Activated gamma-delta T cell treated with Interleukin-2 at 50 U/mL for 16 hours (primary cell): ENCODE data around the gene DYNLL2.
"Not testable (repeated sequence)": the region's sequence is repeated elsewhere in the genome, so short reads cannot be mapped to it uniquely, and the experiment has no call there.

ENCODE experiments used
- DNase-seq: peaks from one replicate; pipeline ENCODE4 v3.0.0-alpha.2; 2020

Gene DYNLL2

GRCh38 chr17:58073266-58073665, 10.0 kb upstream of the DYNLL2 start:
- not testable (repeated sequence) for DNase-seq

GRCh38 chr17:58074406-58074805, 8.8 kb upstream of the DYNLL2 start:
- DNase-seq = not testable (repeated sequence)

GRCh38 chr17:58079300-58080033, 3.8 kb upstream of the DYNLL2 start:
- DNase-seq = no peak

GRCh38 chr17:58081646-58082340, 1.4 kb upstream of the DYNLL2 start:
- no peak for DNase-seq

- DNase-seq = no peak
Observed at GRCh38 chr17:58082341-58082869, 814 bp upstream of the DYNLL2 start.

DNA sequence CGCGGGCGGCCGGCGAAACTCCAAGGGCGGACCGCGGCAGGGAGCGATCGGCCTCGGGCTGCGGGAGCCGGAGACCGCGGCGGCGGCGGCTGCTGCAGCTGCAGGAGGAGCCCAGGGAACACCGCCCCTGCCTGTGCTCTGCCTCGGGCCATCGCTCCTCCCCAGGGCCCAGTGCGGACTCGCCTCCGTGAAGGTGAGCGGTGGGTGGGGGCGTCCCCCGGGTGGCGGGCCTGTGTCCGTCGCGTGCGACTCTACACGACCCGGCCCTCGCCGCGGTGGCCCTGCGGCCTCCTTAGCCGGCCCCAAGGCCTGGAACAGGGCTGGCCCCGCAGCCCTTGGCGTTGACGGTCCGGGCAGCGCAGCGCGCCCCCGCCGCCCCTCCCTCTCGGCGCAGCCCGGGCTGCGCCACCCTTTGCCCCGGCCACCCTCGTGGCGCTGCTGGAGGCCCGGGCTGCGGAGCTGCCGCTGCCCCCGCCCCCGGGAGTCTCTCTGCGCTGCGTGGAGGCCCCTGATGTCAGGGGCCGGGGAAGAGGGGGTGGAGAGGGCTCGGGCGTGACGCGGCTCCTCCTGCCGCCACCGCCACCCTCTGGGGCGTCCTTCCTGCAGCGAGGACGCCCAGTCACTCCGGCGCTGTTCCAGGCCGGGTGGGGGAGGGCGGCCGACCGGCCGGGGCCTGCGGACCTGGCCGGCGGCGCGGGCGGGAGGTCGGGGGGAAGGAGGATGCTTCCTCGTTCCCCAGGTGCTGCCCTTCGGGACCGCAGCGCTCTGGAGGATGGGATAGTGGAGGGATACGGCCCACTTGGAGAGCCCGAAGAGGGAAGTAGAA, 485 bp downstream of the DYNLL2 start:
- DNase-seq = peak; percentile 68

- DNase-seq = peak; percentile 42
Observed at GRCh38 chr17:58084317-58084981, 1.2 kb downstream of the DYNLL2 start.

- DNase-seq = no peak
Observed at GRCh38 chr17:58085039-58085715, 2.0 kb downstream of the DYNLL2 start.

DNA sequence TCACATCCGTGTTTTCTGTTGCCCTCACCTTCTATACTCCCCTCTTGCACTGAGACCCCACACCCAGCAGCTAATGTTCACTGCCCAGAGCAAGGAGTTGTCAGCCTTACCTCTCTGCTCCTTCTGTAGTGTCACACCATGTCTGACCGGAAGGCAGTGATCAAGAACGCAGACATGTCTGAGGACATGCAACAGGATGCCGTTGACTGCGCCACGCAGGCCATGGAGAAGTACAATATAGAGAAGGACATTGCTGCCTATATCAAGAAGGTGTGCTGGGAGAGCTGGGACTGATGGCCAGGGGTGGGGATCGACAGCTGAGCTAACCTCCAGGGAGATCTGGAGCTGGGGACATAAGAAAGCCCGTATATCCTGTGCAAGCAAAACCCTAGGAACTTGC, 3.7 kb downstream of the DYNLL2 start:
- no peak for DNase-seq

- no peak for DNase-seq
Observed at GRCh38 chr17:58088624-58089023, 5.4 kb downstream of the DYNLL2 start.

DNA sequence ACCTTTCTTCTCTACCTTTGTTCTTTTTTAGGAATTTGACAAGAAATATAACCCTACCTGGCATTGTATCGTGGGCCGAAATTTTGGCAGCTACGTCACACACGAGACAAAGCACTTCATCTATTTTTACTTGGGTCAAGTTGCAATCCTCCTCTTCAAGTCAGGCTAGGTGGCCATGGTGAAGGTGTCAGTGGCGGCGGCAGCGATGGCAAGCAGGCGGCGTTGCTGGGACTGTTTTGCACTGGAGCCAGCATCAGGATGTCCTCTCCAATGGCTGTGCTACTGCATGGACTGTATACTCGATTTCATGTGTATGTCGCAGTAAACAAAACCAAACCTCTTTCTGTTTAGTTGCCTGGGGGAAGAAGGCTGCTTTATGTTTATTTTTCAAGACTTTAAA, 5.9 kb downstream of the DYNLL2 start:
- no peak for DNase-seq

DNA sequence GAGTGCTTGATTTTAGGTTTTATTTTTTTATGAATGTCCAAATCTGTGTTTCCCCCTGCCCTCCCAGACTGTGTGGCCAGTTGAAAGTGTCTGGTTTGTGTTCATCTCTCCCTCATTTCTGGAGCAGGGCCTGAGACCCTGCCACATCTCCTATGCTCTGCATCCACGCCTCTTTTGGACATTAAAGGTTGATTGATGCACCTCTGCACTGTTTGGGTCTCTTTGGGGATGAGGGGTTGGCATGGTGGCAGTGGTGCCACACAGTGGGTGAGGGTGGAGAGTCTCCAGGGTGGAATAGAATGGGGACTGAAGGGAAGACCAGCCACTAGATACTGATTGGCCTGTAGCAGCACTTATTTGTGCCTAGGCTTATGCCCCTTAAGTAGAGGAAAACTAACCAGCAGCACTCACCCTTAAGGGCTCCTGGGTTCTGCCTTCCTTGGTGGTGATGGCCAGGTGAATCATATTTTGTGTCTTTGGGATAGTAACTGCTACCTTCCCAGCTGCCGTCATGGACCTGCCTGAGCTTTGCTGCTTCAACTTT, 7.9 kb downstream of the DYNLL2 start:
- no peak for DNase-seq

- DNase-seq = no peak
Observed at GRCh38 chr17:58092101-58092796, 9.0 kb downstream of the DYNLL2 start.

DNA sequence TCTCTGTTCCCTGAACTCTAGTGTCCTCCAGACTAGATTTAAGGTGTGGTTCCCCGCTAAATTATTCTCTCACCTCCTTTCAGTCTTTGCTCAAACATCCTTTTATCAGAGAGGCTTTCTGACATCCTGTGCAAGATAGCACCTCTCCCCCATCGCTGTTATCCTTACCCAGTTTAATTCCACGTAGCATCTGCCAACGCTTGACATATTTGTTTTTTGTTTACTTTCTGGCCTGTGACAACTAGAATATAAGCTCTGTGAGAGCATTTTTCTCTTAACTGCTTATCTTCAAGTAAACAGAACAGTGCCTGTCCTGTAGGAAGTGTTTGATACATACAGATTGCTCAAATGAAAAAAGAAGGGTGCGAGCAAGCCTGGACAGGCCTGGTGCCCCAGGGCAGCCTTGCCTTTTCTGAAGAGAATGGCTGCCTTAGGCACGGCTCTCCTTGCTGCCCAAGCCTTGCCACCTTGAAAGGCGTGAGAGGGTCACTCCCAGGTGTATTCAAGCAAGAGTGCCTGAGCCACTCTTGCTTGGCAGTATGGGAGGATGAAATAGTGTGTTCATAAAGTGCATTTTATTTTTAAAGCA, 9.7 kb downstream of the DYNLL2 start:
- DNase-seq = no peak

DNA sequence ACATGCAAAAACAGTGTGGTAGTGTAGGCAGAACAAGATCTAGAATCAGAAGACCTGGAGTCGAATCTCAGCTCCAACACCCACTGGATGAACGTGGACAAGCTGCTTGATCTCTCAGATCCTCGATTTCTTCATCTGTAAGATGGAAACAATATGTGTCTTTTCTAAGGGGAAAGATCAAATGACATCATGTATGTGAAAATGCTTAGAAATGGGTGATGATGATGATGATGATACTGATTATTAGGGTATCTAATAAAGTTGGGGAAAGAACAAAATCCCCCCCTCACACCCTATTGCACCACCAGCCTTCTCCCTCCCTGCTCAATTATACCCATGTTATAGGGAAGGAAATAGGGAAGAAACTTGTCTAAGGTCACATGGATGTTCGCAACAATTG, 10.9 kb downstream of the DYNLL2 start:
- no peak for DNase-seq

GRCh38 chr17:58096892-58097291, 13.7 kb downstream of the DYNLL2 start:
- no peak for DNase-seq

DNA sequence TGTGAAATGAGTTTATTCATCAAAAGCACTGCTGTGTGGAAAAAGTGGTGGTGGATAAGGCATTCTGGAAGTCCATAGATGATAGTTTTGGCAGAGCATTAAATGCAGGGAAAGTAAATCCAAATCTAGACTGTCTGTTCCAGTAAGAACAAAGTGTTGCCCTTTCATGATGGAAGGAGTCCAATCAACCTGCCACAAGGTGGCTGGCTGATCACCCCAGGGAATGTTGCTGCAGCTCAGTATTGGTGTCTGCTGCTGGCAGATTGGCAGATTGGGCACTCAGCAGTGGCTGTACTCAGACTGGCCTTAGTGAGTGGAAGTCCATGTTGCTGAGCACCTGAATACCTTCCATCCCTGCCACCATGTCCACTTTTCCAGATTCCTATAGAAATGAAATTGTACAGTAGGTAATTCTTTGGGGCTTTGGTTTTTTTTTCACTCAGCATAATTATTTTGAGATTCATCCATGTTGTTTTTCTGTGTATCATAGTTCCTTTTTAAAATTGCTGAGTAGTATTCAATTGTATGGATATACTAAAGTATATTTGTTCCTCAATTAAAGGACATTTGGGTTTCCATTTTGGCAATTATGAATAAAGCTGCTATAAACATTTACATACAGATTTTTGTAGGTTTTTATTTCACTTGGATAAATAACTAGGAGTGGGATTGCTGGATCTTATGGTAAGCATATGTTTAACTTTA, 14.3 kb downstream of the DYNLL2 start:
- no peak for DNase-seq

DNA sequence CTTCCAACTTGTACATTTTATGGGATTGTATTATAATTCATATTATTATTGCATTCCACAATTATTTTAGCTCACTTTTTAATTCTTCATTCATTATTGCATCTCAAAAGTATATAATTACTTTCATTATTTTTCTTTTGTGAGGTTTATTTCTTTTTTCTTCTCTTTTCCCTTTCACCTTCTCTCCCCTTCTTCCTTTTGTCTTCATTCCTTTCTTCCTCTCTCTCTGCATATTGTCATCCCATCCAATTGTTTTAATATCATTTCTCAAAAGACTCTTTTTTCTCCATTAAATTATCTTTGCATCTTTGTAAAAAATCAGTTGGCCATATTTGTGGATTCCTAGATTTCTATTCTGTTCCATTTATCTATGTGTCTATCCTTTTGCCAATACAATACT, 17.3 kb downstream of the DYNLL2 start:
- DNase-seq = no peak

GRCh38 chr17:58101898-58102297, 18.7 kb downstream of the DYNLL2 start:
- DNase-seq = not testable (repeated sequence)

DNA sequence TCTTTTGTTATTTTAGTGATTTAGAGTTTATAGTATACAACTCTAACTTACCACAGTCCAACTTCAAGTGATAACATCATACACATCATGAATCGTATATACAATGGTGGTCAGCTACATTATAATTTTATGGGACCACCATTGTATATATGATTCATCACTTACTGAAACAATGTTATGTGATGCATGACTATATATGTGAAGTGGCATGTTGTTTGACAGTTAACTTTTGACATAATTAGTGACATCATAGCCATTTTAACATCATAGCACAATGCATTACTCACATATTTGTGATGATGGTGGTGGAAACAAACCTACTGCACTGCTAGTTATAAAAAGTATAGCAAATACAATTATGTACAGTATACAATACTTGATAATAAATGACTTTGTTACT, 21.9 kb downstream of the DYNLL2 start:
- no peak for DNase-seq
